ENCODE results near the gene ANGPTL1.

DNA sequence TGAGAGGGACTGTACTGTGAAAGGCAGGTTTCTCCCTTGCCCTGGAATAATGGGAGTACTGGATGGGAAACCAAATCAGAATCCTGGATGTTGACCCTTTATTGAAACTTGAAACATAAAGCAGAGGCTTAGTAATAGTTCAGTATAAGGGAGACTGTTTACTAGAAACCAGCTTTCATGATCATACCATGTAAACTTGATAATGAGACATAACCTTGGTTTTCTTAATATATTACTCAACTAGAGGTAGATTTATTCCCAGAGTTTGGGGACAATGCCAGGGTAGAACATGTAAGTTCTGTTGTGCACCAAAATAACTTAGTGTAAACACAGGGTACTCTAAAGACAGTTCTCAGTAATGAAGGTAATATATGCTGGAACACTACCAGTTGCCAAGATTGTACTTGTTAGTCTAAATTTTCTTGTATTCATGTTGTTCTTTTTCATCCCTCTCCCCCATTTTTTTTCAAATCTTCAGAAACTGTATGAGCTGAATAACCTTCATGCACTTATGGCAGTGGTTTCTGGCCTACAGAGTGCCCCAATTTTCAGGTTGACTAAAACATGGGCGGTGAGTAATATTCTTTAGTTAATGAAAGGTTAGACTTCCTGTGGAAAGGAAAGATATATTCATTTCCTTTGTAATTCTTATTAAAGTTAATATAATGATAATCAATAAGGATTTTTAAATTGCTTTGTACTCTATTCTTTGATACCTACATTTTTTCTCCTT is 49.6 kb downstream of the ANGPTL1 start:
- TF ChIP-seq, protein P1, sequence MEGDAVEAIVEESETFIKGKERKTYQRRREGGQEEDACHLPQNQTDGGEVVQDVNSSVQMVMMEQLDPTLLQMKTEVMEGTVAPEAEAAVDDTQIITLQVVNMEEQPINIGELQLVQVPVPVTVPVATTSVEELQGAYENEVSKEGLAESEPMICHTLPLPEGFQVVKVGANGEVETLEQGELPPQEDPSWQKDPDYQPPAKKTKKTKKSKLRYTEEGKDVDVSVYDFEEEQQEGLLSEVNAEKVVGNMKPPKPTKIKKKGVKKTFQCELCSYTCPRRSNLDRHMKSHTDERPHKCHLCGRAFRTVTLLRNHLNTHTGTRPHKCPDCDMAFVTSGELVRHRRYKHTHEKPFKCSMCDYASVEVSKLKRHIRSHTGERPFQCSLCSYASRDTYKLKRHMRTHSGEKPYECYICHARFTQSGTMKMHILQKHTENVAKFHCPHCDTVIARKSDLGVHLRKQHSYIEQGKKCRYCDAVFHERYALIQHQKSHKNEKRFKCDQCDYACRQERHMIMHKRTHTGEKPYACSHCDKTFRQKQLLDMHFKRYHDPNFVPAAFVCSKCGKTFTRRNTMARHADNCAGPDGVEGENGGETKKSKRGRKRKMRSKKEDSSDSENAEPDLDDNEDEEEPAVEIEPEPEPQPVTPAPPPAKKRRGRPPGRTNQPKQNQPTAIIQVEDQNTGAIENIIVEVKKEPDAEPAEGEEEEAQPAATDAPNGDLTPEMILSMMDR (IDR thresholded peaks at IDR 0.05) = no peak
- TF ChIP-seq POLR2A (IDR thresholded peaks at IDR 0.05) = no peak

Measured in lower leg skin (tissue), 3 donors.